Suprapubic skin (tissue), 4 donors: ENCODE measurements around the gene ADCY5.

ENCODE experiments used
- CTCF ChIP-seq, 2 donors: fragments of 200-600 bp in 1 of 2; fragments of 450-650 bp in 1 of 2; sonication (generic) in 1 of 2; IDR thresholded peaks; one replicate each; pipeline ENCODE4 v1.5.1; 2016 to 2019; ENCODE audit warnings: antibody characterized with exemption in 2 of 2, mild to moderate bottlenecking in 1 of 2, moderate library complexity in 1 of 2
- EP300 ChIP-seq: sonication (generic); formaldehyde crosslinking; IDR thresholded peaks from one replicate; pipeline ENCODE4 v1.6.1; 2017; ENCODE audit warnings: antibody characterized with exemption
- POLR2A ChIP-seq, 2 donors: fragments of 450-650 bp; IDR thresholded peaks; one replicate each; pipeline ENCODE4 v1.6.1; 2017; ENCODE audit warnings: antibody characterized with exemption in 2 of 2, mild to moderate bottlenecking in 2 of 2, moderate library complexity in 2 of 2
- POLR2AphosphoS5 ChIP-seq, 3 donors: sonication (generic); formaldehyde crosslinking; IDR thresholded peaks; one replicate each; pipeline ENCODE4 v1.6.1; 2017; ENCODE audit warnings: antibody characterized with exemption in 3 of 3

GRCh38 chr3:123444023-123444422 lies 4.9 kb downstream of the ADCY5 start:
- TF ChIP-seq CTCF (IDR thresholded peaks at IDR 0.05): no peak
- no peak for TF ChIP-seq POLR2A (IDR thresholded peaks at IDR 0.05)
- no peak for TF ChIP-seq POLR2AphosphoS5 (IDR thresholded peaks at IDR 0.05)
- TF ChIP-seq EP300: no peak
